GM12878 (cell line): ENCODE measurements around the gene USP36. TPM values are rescaled to one million over a fixed set of nuclear protein-coding genes. Genes with fewer than 3 reads are reported as not detected.

ENCODE experiments used
- ATAC-seq: fragments of 200-7000 bp; cut with Tn5 transposase; 3 replicates; pipeline ENCODE4 v1.9.1; 2020; ENCODE audit warnings: mild to moderate bottlenecking, moderate library complexity
- BruUV-seq: library from RNA; stranded (reverse); fragments of 400-500 nt; replicated peaks from 2 replicates; lab custom pipeline; 2021; lab: Mats Ljungman, UMichigan
- CTCF ChIA-PET: fragments of 300-600 bp; sonication (Branson Sonifier 250); formaldehyde crosslinking; extraction: SDS; loops from one replicate; lab custom pipeline; 2021; ENCODE audit warnings: inconsistent platforms; lab: Yijun Ruan, JAX
- POLR2A ChIA-PET: fragments of 350-600 bp; formaldehyde crosslinking; extraction: SDS; loops from one replicate; lab custom pipeline; 2021; ENCODE audit warnings: inconsistent platforms; lab: Charles Lee
- RAD21 ChIA-PET: fragments of 300-600 bp; sonication (Branson Sonifier 250); formaldehyde crosslinking; loops from one replicate; lab custom pipeline; 2023; ENCODE audit warnings: antibody characterized with exemption; ENCODE audit not compliant: unreplicated experiment; lab: Charles Lee
- SMC1A ChIA-PET: fragments of 300-600 bp; sonication (Branson Sonifier 250); formaldehyde crosslinking; loops from one replicate; lab custom pipeline; 2023; ENCODE audit not compliant: unreplicated experiment, uncharacterized antibody; lab: Charles Lee
- DNase-seq: peaks from one replicate; pipeline ENCODE4 v3.0.0-alpha.2; 2011; ENCODE audit warnings: low read depth, low spot score
- FAIRE-seq: peaks from 3 replicates; lab custom pipeline; 2011; peaks lifted over from hg19 to GRCh38; lab: Jason Lieb, UNC
- H2AFZ ChIP-seq: 2 replicates; pipeline ENCODE4 v1.6.0; 2011; ENCODE audit warnings: low read depth, low read length, control low read depth; ENCODE audit not compliant: control insufficient read depth
- H3K27ac ChIP-seq: 2 replicates; pipeline ENCODE4 v1.5.1; 2011; ENCODE audit warnings: control low read depth; ENCODE audit not compliant: control insufficient read depth, insufficient read depth
- H3K27me3 ChIP-seq, 2 experiments: replicated peaks in 1 of 2; 2 replicates each; pipeline versions ENCODE4 v1.6.0 to v1.6.1; 2011; ENCODE audit warnings: low read length in 1 of 2; ENCODE audit not compliant: control insufficient read depth in 2 of 2, insufficient read depth in 2 of 2
- H3K36me3 ChIP-seq, 2 experiments: 2 replicates each; pipeline ENCODE4 v1.5.1; 2011; ENCODE audit warnings: low read length in 1 of 2; ENCODE audit not compliant: control insufficient read depth in 2 of 2, insufficient read depth in 2 of 2
- H3K4me1 ChIP-seq: 2 replicates; pipeline ENCODE4 v1.6.1; 2011; ENCODE audit warnings: mild to moderate bottlenecking, low read length, moderate library complexity, mixed read lengths; ENCODE audit not compliant: control insufficient read depth, insufficient read depth
- H3K4me2 ChIP-seq: 2 replicates; pipeline ENCODE4 v1.6.0; 2011; ENCODE audit warnings: control low read depth; ENCODE audit not compliant: control insufficient read depth, insufficient read depth
- H3K4me3 ChIP-seq: fragments of 200-600 bp; sonication (generic); 2 replicates; pipeline ENCODE4 v1.5.1; 2016
- H3K79me2 ChIP-seq: 2 replicates; pipeline ENCODE4 v1.6.0; 2011; ENCODE audit warnings: low read length; ENCODE audit not compliant: control insufficient read depth, insufficient read depth
- H3K9ac ChIP-seq: 2 replicates; pipeline ENCODE4 v1.8.0; 2011; ENCODE audit warnings: low read length, control low read depth, mixed read lengths; ENCODE audit not compliant: control insufficient read depth, insufficient read depth
- H3K9me3 ChIP-seq: replicated peaks from 3 replicates; pipeline ENCODE4 v1.5.1; 2011; ENCODE audit warnings: mild to moderate bottlenecking, low read length; ENCODE audit not compliant: control insufficient read depth, insufficient read depth
- H4K20me1 ChIP-seq: 2 replicates; pipeline ENCODE4 v1.6.0; 2011; ENCODE audit not compliant: control insufficient read depth, insufficient read depth
- BMI1 ChIP-seq: fragments of 450-650 bp; IDR thresholded peaks from 2 replicates; pipeline ENCODE4 v1.6.1; 2016; ENCODE audit warnings: mild to moderate bottlenecking, moderate library complexity, borderline replicate concordance
- CHD2 ChIP-seq: IDR thresholded peaks from 2 replicates; pipeline ENCODE4 v1.6.1; 2011; ENCODE audit warnings: low read depth, low read length, improper control_type of control experiment, borderline replicate concordance
- EGR1 ChIP-seq, 2 experiments: IDR thresholded peaks; 1 replicate in 1 of 2; 2 replicates in 1 of 2; pipeline ENCODE4 v1.6.1; 2011 to 2012; ENCODE audit warnings: low read depth in 2 of 2, low read length in 2 of 2, borderline replicate concordance in 1 of 2, mild to moderate bottlenecking in 1 of 2, moderate library complexity in 1 of 2
- EP300 ChIP-seq, 2 experiments: fragments of 150-350 bp in 1 of 2; IDR thresholded peaks; 2 replicates each; pipeline ENCODE4 v1.6.1; 2011 to 2012; ENCODE audit warnings: low read depth in 2 of 2, low read length in 2 of 2, borderline replicate concordance in 1 of 2, improper control_type of control experiment in 1 of 2, inconsistent platforms in 1 of 2; ENCODE audit not compliant: control insufficient read depth in 1 of 2
- KDM1A ChIP-seq: fragments of 200-600 bp; sonication (generic); IDR thresholded peaks from 2 replicates; pipeline ENCODE4 v1.6.1; 2016; ENCODE audit warnings: borderline replicate concordance
- KLF5 ChIP-seq: fragments of 450-650 bp; IDR thresholded peaks from 2 replicates; pipeline ENCODE4 v1.6.1; 2014; ENCODE audit warnings: mild to moderate bottlenecking; ENCODE audit not compliant: partially characterized antibody
- MLLT1 ChIP-seq: fragments of 450-650 bp; IDR thresholded peaks from 2 replicates; pipeline ENCODE4 v1.6.1; 2016; ENCODE audit warnings: mild to moderate bottlenecking
- SIN3A ChIP-seq: IDR thresholded peaks from 2 replicates; pipeline ENCODE4 v1.6.1; 2012; ENCODE audit warnings: low read depth, low read length, improper control_type of control experiment
- WGBS: methylation state at CpG from one replicate; pipeline ENCODE4 v1.1.6; 2016; ENCODE audit warnings: low lambda C conversion rate; ENCODE audit not compliant: insufficient replicate concordance, insufficient coverage; ENCODE audit errors: missing lambda C conversion rate; 5-methylcytosine and 5-hydroxymethylcytosine counted together
- in situ Hi-C: fragments of 300-500 bp; cut with MboI; formaldehyde crosslinking; loops from 9 replicates; pipeline ENCODE4 v1.14.3; 2018; ENCODE audit warnings: mixed read lengths
- intact Hi-C: fragments of 100-400 bp; cut with micrococcal nuclease; formaldehyde crosslinking; loops from one replicate; pipeline ENCODE4 v1.14.2; 2022; ENCODE audit not compliant: unreplicated experiment
- polyA plus RNA-seq, 11 experiments: library from polyadenylated mRNA; depleted of rRNA in 4 of 11; unstranded in 6 of 11; stranded (reverse) in 5 of 11; fragments of >200 nt; fragmentation: Nextera tagmentation in 4 of 11; fragmentation: Illumina TruSeq in 1 of 11; extraction: Ambion mirVana in 4 of 11; extraction: Trizol in 1 of 11; gene quantifications; 1 replicate in 1 of 11; 2 replicates in 10 of 11; pipeline versions ENCODE4 v1.2.1 to v1.2.3, GENCODE V29; 2011 to 2016; ENCODE audit warnings: inconsistent platforms in 2 of 11, missing spikeins in 2 of 11, low read depth in 1 of 11
- total RNA-seq, 4 experiments: library from RNA; depleted of rRNA in 3 of 4; stranded (reverse); fragments of >200 nt in 3 of 4; fragmentation: Illumina TruSeq in 1 of 4; extraction: Trizol in 1 of 4; gene quantifications; 2 replicates each; pipeline versions ENCODE4 v1.2.1 to v1.2.3, GENCODE V29; 2013 to 2021

Gene USP36
- total and polyA plus RNA-seq, 10 of the 15 experiments (the other 5 are each of a cell fraction or from before 2014, with no cell fraction given), result 7.2 to 65.7 (median 33.6) TPM

GRCh38 chr17:78854508-78854907, 13.9 kb upstream of the USP36 start:
- ChIA-PET SMC1A (no interaction called here), RAD21 (no interaction called here), POLR2A (no interaction called here), CTCF (no interaction called here)
- no peak overlapping the region for H3K9ac ChIP-seq
- no peaks in the 10 kb centered on the region for H3K79me2 ChIP-seq
- no peaks in the 10 kb centered on the region for H4K20me1 ChIP-seq
- BruUV-seq, result no TSS peak
- 74% methylated on average over 7 of the region's 9 CpGs for WGBS
- no peaks in the 10 kb centered on the region for H3K36me3 ChIP-seq
- no peak overlapping the region for H3K4me2 ChIP-seq
- H3K9me3 ChIP-seq, result no peaks in the 10 kb centered on the region
- no peaks in the 10 kb centered on the region; a peak in 1 of 4 replicates for H3K27me3 ChIP-seq
- no peak overlapping the region for H3K27ac ChIP-seq
- no peak overlapping the region for H2AFZ ChIP-seq
- H3K4me1 ChIP-seq, result no peaks in the 10 kb centered on the region
- TF ChIP-seq KLF5 (no peak), CHD2 (no peak), EGR1 (IDR thresholded peaks at IDR 0.05; ENCODE audit: borderline replicate concordance in 1 of 2, low read depth in 2 of 2, low read length in 2 of 2) (no peak), BMI1 (no peak), KDM1A (no peak), EP300 (IDR thresholded peaks at IDR 0.05; ENCODE audit: borderline replicate concordance in 1 of 2, control insufficient read depth in 1 of 2, low read depth in 2 of 2, low read length in 2 of 2) (no peak)
- DNase-seq (no peak), ATAC-seq (no peak), FAIRE-seq (no peak)
- intact Hi-C loops, result no loop called here
- in situ Hi-C loops, result no loop called here
- no peak overlapping the region for H3K4me3 ChIP-seq

GRCh38 chr17:78853926-78854394, 13.3 kb upstream of the USP36 start:
- TF ChIP-seq SIN3A (no peak), MLLT1 (no peak)
- POLR2A ChIA-PET, result no interaction called here
- ATAC-seq, result no peak

More at GRCh38 chr17:78853926-78854394, 13.3 kb upstream of the USP36 start:
- Histone ChIP-seq H3K4me2 (no peak overlapping the region), H3K27ac (no peak overlapping the region), H3K27me3 (no peaks in the 10 kb centered on the region; a peak in 1 of 4 replicates), H2AFZ (no peak overlapping the region), H3K9ac (no peak overlapping the region), H3K36me3 (no peaks in the 10 kb centered on the region), H3K9me3 (no peaks in the 10 kb centered on the region), H4K20me1 (no peaks in the 10 kb centered on the region), H3K4me1 (no peaks in the 10 kb centered on the region), H3K4me3 (no peak overlapping the region), H3K79me2 (no peaks in the 10 kb centered on the region)
- ChIA-PET SMC1A (no interaction called here), CTCF (no interaction called here), RAD21 (no interaction called here)
- no TSS peak for BruUV-seq
- intact Hi-C loops (no loop called here), in situ Hi-C loops (no loop called here)
- 39% methylated on average over 11 of the region's 11 CpGs for whole genome bisulfite sequencing
- DNase-seq (no peak), FAIRE-seq (no peak)
